Progenitor cell of endocrine pancreas (in vitro differentiated cells): ENCODE measurements around the gene PHACTR1. TPM values are rescaled to one million over a fixed set of nuclear protein-coding genes. Genes with fewer than 3 reads are reported as not detected.

Experiments
- DNase-seq: peaks from one replicate; pipeline ENCODE4 v3.0.0; 2021; ENCODE audit warnings: low spot score; ENCODE audit not compliant: unreplicated experiment
- H3K27ac Mint-ChIP-seq: 2 replicates; pipeline ENCODE4 v1.8.0; 2021; ENCODE audit warnings: mild to moderate bottlenecking, moderate library complexity, mixed read lengths
- H3K27me3 Mint-ChIP-seq: 2 replicates; pipeline ENCODE4 v1.8.0; 2021; ENCODE audit warnings: mixed read lengths
- H3K36me3 Mint-ChIP-seq: 2 replicates; pipeline ENCODE4 v1.8.0; 2022; ENCODE audit warnings: mixed read lengths; ENCODE audit not compliant: insufficient read depth
- H3K4me1 Mint-ChIP-seq: 2 replicates; pipeline ENCODE4 v1.8.0; 2021; ENCODE audit warnings: low read depth, mixed read lengths
- H3K4me3 Mint-ChIP-seq: 2 replicates; pipeline ENCODE4 v1.8.0; 2021; ENCODE audit warnings: low read depth, mild to moderate bottlenecking, moderate library complexity, mixed read lengths
- H3K9me3 Mint-ChIP-seq: 2 replicates; pipeline ENCODE4 v1.8.0; 2021; ENCODE audit warnings: low read depth, mixed read lengths
- long read RNA-seq: library from polyadenylated mRNA; unstranded; transcript quantifications from one replicate; pipeline ENCODE4 v2.0.0, GENCODE V29; 2020
- total RNA-seq: library from RNA; stranded (reverse); gene quantifications from 2 replicates; pipeline ENCODE4 v1.2.1, GENCODE V29; 2021
- TF ChIP-seq, protein P1 (sequence below): fragments of 200-600 bp; sonication (generic); IDR thresholded peaks from one replicate; pipeline ENCODE4 v1.5.0; 2021; ENCODE audit warnings: antibody characterized with exemption, mild to moderate bottlenecking; ENCODE audit not compliant: unreplicated experiment

The PHACTR1 gene
- 8.6 and 8.7 TPM in 2 replicates for total RNA-seq
- long read RNA-seq, partial matches to known transcripts: 0 of 7 reads
- long read RNA-seq, other reads (novel, unspliced or antisense): 7 of 7 reads

DNA sequence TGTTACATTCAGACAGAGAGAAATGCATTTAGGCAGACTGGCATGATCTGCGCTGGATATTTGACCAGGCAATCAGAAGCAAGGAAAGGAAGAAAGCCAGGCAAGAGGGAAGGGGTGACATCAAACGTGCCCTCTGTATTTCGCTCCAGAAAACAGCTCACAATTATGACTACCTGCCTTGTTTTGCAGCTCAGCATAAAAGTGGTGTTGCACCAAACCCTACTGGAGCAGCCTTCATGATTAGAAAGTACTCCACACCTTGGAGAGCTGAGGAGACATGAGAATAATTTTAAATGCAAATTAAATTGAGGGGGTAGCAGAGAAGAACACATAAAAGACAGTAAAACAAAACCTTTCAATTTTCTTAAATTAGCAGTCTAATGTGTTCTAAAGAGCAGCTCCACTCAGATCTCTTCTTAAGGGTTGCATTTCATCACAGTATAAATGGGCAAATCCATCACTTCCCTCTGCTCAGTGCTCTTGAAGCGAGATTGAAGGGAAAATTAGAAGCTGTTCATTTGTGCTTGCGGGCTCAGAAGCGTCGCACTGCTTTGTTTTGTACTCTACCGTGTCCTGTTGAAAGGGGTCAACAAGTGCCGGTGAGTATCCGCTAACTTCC is at the start of gene PHACTR1:
Gene PHACTR1 (plus strand): TSS at position 470 of the 619 bp plus-strand sequence.
- Mint-ChIP-seq H3K27ac (no peak within 1 kb of the TSS), H3K9me3 (no peaks in the 10 kb centered on the region), H3K27me3 (peaks cover 22% of the 10 kb centered on the region), H3K4me1 (no peaks in the 10 kb centered on the region), H3K4me3 (no peak within 1 kb of the TSS), H3K36me3 (no peaks in the 10 kb centered on the region)
- DNase-seq: no peak
- TF ChIP-seq, protein P1, sequence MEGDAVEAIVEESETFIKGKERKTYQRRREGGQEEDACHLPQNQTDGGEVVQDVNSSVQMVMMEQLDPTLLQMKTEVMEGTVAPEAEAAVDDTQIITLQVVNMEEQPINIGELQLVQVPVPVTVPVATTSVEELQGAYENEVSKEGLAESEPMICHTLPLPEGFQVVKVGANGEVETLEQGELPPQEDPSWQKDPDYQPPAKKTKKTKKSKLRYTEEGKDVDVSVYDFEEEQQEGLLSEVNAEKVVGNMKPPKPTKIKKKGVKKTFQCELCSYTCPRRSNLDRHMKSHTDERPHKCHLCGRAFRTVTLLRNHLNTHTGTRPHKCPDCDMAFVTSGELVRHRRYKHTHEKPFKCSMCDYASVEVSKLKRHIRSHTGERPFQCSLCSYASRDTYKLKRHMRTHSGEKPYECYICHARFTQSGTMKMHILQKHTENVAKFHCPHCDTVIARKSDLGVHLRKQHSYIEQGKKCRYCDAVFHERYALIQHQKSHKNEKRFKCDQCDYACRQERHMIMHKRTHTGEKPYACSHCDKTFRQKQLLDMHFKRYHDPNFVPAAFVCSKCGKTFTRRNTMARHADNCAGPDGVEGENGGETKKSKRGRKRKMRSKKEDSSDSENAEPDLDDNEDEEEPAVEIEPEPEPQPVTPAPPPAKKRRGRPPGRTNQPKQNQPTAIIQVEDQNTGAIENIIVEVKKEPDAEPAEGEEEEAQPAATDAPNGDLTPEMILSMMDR: no peak

DNA sequence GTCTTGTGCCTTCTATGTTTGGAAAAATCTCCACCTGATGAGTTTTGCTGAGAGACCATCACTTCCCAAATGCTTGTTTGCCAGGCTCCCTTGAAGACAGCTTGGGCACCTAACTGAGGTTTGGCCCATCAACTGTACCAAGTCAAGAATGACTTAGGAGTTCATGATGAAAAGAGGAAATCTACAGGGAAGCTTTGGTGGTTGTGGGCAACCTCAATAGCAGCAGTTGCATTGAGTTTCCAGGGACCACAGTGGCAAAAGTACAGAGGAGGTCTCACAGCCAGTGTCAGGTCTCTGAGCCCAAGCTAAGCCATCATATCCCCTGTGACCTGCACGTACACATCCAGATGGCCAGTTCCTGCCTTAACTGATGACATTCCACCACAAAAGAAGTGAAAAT is 49.7 kb upstream of the PHACTR1 start:
- TF ChIP-seq, protein P1: no peak
- no peak overlapping the region for H3K27ac Mint-ChIP-seq
- peaks cover 8% of the 10 kb centered on the region for H3K27me3 Mint-ChIP-seq
- H3K4me3 Mint-ChIP-seq: no peak overlapping the region
- H3K9me3 Mint-ChIP-seq: no peaks in the 10 kb centered on the region
- H3K4me1 Mint-ChIP-seq: no peaks in the 10 kb centered on the region
- no peak for DNase-seq
- H3K36me3 Mint-ChIP-seq: no peaks in the 10 kb centered on the region

DNA sequence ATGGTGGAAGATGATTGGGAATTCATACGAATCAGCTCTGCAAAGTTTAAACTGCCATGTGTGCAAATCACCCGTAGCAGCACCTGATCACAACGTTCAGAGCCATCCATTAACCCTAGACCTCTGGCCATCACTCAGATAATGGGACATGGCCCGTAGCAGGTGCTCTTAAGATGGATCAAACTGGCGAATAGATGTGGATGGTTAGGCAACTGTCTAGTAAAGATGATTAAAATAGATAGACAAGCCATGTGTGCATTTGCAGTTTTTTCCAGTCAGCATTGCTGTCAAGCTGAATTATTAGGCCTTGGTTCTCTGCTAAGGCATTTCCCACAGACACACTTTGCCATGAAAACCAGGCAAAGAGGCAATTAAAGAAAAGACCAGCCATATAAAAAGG is 40.6 kb upstream of the PHACTR1 start:
- DNase-seq: no peak
- H3K4me1 Mint-ChIP-seq: peaks cover 10% of the 10 kb centered on the region
- H3K27ac Mint-ChIP-seq: no peak overlapping the region
- H3K4me3 Mint-ChIP-seq: no peak overlapping the region
- H3K9me3 Mint-ChIP-seq: no peaks in the 10 kb centered on the region
- no peaks in the 10 kb centered on the region for H3K36me3 Mint-ChIP-seq
- TF ChIP-seq, protein P1: no peak
- peaks cover 14% of the 10 kb centered on the region for H3K27me3 Mint-ChIP-seq

DNA sequence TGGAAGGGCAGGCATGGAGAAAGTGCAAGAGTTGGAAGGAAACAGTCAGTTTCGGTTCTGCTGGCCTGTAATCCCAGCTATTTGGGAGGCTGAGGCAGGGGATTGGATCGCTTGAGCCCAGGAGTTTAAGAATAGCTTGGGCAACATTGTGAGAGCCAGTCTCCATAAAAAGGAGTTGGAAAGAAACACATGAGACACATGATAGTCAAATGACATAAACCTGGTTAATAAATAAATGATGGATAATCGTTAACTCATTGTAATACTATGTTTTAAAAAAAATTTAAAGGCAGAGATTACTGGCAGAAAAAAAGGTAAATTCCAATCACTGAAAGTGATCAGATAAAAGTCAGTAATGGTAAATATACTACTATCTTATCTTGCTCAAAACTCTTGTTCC is 37.2 kb upstream of the PHACTR1 start:
- TF ChIP-seq, protein P1: no peak
- H3K27ac Mint-ChIP-seq: no peak overlapping the region
- peaks cover 6% of the 10 kb centered on the region for H3K4me1 Mint-ChIP-seq
- peaks cover 10% of the 10 kb centered on the region for H3K27me3 Mint-ChIP-seq
- no peak for DNase-seq
- H3K36me3 Mint-ChIP-seq: no peaks in the 10 kb centered on the region
- H3K4me3 Mint-ChIP-seq: no peak overlapping the region
- H3K9me3 Mint-ChIP-seq: no peaks in the 10 kb centered on the region

DNA sequence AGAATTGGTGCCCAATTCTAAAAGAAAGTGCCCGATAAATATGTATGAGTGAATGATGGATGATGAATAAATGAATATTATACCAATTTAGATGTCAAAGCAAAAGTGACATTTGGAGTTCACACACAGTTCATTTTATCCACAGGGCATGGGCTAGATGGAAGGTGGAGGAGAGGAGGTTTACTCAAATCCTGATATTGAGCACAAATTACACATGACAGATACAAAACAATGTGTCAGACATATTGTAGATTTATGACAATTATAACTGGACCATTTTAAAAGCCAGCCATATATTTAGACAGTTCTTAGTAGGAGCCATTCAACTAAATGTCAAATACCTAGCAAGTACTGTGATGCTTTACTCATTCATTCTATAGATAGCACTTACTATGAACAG is 23.4 kb upstream of the PHACTR1 start:
- Mint-ChIP-seq H3K36me3 (no peaks in the 10 kb centered on the region), H3K27me3 (peaks cover 23% of the 10 kb centered on the region), H3K4me1 (no peaks in the 10 kb centered on the region), H3K4me3 (no peak overlapping the region), H3K27ac (no peak overlapping the region), H3K9me3 (no peaks in the 10 kb centered on the region)
- TF ChIP-seq, protein P1: no peak
- DNase-seq: no peak
